ENCODE results near the gene DICER1.

The DICER1 gene

DNA sequence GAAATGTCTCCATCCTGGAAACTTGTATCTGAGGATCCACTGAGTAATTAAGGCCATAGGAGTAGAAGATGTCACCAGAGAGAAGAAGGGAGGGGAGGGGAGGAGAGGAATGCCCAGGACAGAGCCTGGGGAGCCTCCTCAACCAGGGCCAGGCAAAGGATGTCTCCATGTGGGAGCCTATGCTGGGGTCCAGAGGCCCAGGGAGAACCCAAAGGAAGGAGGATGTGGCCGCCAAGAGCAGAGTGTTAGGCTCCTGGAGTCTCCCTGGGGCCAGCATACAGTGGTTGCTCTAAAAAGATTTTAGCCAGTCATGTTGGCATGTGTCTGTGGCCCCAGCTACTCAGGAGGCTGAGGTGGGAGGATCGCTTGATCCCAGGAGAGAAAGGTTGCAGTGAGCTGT, 92.6 kb downstream of the DICER1 start:
- TF ChIP-seq CTCF (IDR thresholded peaks at IDR 0.05; ENCODE audit: low read depth, low read length) = no peak
- DNase-seq (ENCODE audit: extremely low read depth, low read depth) = no peak

- no peak for TF ChIP-seq CTCF (IDR thresholded peaks at IDR 0.05; ENCODE audit: low read depth, low read length)
- no peak for DNase-seq (ENCODE audit: extremely low read depth, low read depth)
Observed at GRCh38 chr14:95064256-95064655, 93.1 kb downstream of the DICER1 start.

GRCh38 chr14:95063391-95063790, 93.9 kb downstream of the DICER1 start:
- no peak for DNase-seq (ENCODE audit: extremely low read depth, low read depth)
- TF ChIP-seq CTCF (IDR thresholded peaks at IDR 0.05; ENCODE audit: low read depth, low read length) = no peak

- no peak for TF ChIP-seq CTCF (IDR thresholded peaks at IDR 0.05; ENCODE audit: low read depth, low read length)
Observed at GRCh38 chr14:95062946-95063345, 94.4 kb downstream of the DICER1 start.

DNA sequence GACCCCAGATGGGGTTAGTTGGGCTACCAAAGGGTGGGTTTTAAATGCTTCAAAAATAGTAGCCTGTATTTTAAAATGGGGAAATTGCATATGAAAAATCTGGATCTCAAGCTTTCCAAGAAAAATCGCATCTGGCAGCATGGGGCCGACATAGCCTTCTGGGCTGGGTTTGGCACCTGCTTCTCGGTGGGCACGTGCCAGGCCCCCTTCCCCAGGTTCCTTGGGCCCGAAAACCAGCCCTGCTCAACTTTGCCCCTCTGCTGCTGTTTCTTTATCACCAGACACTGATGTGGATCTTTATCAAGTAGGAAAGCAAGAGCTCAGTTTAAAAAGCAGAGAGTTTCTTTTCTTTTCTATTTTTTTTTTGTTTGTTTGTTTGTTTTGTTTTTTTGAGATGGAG, 95.1 kb downstream of the DICER1 start:
- no peak for TF ChIP-seq CTCF (IDR thresholded peaks at IDR 0.05; ENCODE audit: low read depth, low read length)
- no peak for DNase-seq (ENCODE audit: extremely low read depth, low read depth)

More at GRCh38 chr14:95062946-95063345, 94.4 kb downstream of the DICER1 start:
- no peak for DNase-seq (ENCODE audit: extremely low read depth, low read depth)

DNA sequence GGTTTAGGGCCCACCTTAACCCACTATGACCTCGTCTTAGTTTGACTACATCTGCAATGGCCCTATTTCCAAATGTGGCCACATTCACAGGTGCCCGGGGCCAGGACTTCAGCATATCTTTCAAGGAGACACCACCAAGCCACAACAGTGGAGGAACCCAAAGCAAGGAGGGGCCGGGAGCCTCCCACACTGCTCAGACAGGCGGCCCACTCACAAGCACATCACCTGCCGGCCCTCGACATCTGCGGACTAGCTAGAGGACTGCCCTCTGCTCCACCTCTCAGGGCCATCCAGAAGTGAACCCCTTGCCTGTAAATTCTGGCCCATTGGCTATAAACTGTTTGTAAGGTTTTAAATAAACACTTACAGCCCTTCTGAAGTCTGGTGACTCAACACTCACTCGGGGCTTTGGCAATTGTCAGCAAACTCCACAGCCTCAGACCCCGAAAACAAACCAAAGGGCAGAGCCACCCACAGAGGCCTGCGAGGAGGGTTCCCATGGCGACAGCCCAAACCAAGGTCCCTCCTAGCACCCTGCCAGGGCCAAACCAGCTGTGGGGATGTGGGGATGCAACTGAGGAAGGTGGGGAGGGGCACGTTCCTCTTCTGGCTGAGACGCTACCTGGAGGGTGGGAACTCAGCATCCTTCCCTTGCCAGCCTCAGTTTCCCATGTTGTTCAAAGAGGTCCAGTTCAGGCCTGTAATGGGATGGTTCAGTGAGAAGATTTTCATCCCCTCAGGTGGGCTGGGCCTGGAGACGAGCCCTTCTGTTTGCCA, 95.8 kb downstream of the DICER1 start:
- TF ChIP-seq CTCF (IDR thresholded peaks at IDR 0.05; ENCODE audit: low read depth, low read length) = no peak
- DNase-seq (ENCODE audit: extremely low read depth, low read depth) = no peak

DNA sequence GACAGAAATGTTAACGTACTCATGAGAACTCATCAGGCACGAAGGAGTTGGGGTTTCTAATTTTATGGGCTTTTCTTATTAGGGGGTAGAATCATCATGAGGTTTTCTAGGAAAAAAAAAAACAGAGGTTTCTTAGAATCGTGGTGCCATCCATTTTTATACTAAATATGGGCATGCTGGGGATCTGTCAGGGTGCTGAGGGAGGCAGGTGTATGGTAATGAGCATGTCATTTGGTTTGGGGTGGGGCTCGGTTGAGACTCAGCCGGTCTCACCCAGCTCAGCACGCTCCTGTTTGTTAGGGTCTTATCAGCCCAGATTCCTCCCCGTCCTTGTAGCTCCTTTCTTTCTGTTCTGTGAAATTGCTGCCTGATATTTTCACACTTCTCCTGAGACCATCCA, 98.2 kb downstream of the DICER1 start:
- no peak for TF ChIP-seq CTCF (IDR thresholded peaks at IDR 0.05; ENCODE audit: low read depth, low read length)
- DNase-seq (ENCODE audit: extremely low read depth, low read depth) = no peak

Data from AG09319 (cell line).